SKM-1 (cell line): Measurements from ENCODE around the gene PTPRN2.
"Not testable (repeated sequence)": the region's sequence is repeated elsewhere in the genome, so short reads cannot be mapped to it uniquely, and the experiment has no call there.

ENCODE experiments used
- DNase-seq: peaks from one replicate; lab custom pipeline; 2025; ENCODE audit not compliant: unreplicated experiment; lab: John Stamatoyannopoulos, UW

Gene PTPRN2

GRCh38 chr7:157785486-157786186, 802.0 kb downstream of the PTPRN2 start:
- DNase-seq = no peak

GRCh38 chr7:157784979-157785441, 802.6 kb downstream of the PTPRN2 start:
- DNase-seq = no peak

- no peak for DNase-seq
These were observed 803.4 kb downstream of the PTPRN2 start for GRCh38 chr7:157784041-157784835.

GRCh38 chr7:157782041-157782440, 805.6 kb downstream of the PTPRN2 start:
- no peak for DNase-seq

GRCh38 chr7:157780721-157781120, 806.9 kb downstream of the PTPRN2 start:
- DNase-seq = no peak

- no peak for DNase-seq
These were observed 807.3 kb downstream of the PTPRN2 start for GRCh38 chr7:157780312-157780711.

GRCh38 chr7:157779206-157779605, 808.4 kb downstream of the PTPRN2 start:
- no peak for DNase-seq

GRCh38 chr7:157777194-157777762, 810.3 kb downstream of the PTPRN2 start:
- not testable (repeated sequence) for DNase-seq

- DNase-seq = no peak
These were observed 811.9 kb downstream of the PTPRN2 start for GRCh38 chr7:157775560-157776332.

GRCh38 chr7:157775021-157775559, 812.5 kb downstream of the PTPRN2 start:
- DNase-seq = no peak

- no peak for DNase-seq
These were observed 813.1 kb downstream of the PTPRN2 start for GRCh38 chr7:157774495-157774894.

GRCh38 chr7:157773361-157773760, 814.3 kb downstream of the PTPRN2 start:
- DNase-seq = no peak

GRCh38 chr7:157772486-157773130, 815.0 kb downstream of the PTPRN2 start:
- no peak for DNase-seq

- DNase-seq = no peak
These were observed 815.9 kb downstream of the PTPRN2 start for GRCh38 chr7:157771689-157772088.

GRCh38 chr7:157770716-157771320, 816.8 kb downstream of the PTPRN2 start:
- no peak for DNase-seq

GRCh38 chr7:157769526-157770215, 818.0 kb downstream of the PTPRN2 start:
- no peak for DNase-seq

- no peak for DNase-seq
These were observed 818.5 kb downstream of the PTPRN2 start for GRCh38 chr7:157769086-157769485.

GRCh38 chr7:157768198-157768597, 819.4 kb downstream of the PTPRN2 start:
- no peak for DNase-seq

GRCh38 chr7:157767506-157768197, 820.0 kb downstream of the PTPRN2 start:
- no peak for DNase-seq
